Spleen (tissue), 11 donors: ENCODE data around the gene ARFGEF2. TPM values are rescaled to one million over a fixed set of nuclear protein-coding genes. Genes with fewer than 3 reads are reported as not detected.

Experiments
- DNase-seq: peaks from one replicate; pipeline ENCODE4 v3.0.0-alpha.2; 2020
- H3K27ac ChIP-seq, 8 donors: fragments of 200-600 bp; sonication (generic) in 7 of 8; 1 replicate in 4 of 8; 2 replicates in 4 of 8; pipeline versions ENCODE4 v1.5.0 to v1.8.0; 2016 to 2021; ENCODE audit warnings: inconsistent platforms in 4 of 8, mild to moderate bottlenecking in 4 of 8, moderate library complexity in 1 of 8
- H3K27me3 ChIP-seq, 7 donors: fragments of 200-600 bp; sonication (generic) in 6 of 7; replicated peaks in 1 of 7; 1 replicate in 4 of 7; 2 replicates in 3 of 7; pipeline versions ENCODE4 v1.5.0 to v1.8.0; 2016 to 2021; ENCODE audit warnings: inconsistent platforms in 3 of 7, mild to moderate bottlenecking in 1 of 7
- H3K36me3 ChIP-seq, 6 donors: fragments of 200-600 bp; sonication (generic) in 5 of 6; 1 replicate in 4 of 6; 2 replicates in 2 of 6; pipeline versions ENCODE4 v1.5.0 to v1.8.0; 2016 to 2021; ENCODE audit warnings: inconsistent platforms in 2 of 6
- H3K4me1 ChIP-seq, 6 donors: fragments of 200-600 bp; sonication (generic) in 5 of 6; 1 replicate in 3 of 6; 2 replicates in 3 of 6; pipeline versions ENCODE4 v1.5.0 to v1.8.0; 2016 to 2021; ENCODE audit warnings: inconsistent platforms in 3 of 6
- H3K4me3 ChIP-seq, 8 donors: fragments of 200-600 bp; sonication (generic) in 7 of 8; 1 replicate in 4 of 8; 2 replicates in 4 of 8; pipeline versions ENCODE4 v1.5.0 to v1.8.0; 2016 to 2021; ENCODE audit warnings: inconsistent platforms in 4 of 8, mild to moderate bottlenecking in 4 of 8, moderate library complexity in 2 of 8
- H3K9me3 ChIP-seq, 8 donors: fragments of 200-600 bp; sonication (generic) in 7 of 8; 1 replicate in 4 of 8; 2 replicates in 4 of 8; pipeline versions ENCODE4 v1.5.0 to v1.8.0; 2016 to 2021; ENCODE audit warnings: inconsistent platforms in 4 of 8
- CTCF ChIP-seq, 11 experiments: fragments of 200-600 bp in 7 of 11; fragments of 450-650 bp in 4 of 11; sonication (generic) in 4 of 11; IDR thresholded peaks in 8 of 11; conservative IDR thresholded peaks in 3 of 11; 1 replicate in 7 of 11; 2 replicates in 4 of 11; pipeline versions ENCODE4 v1.4.0 to v1.8.0; 2016 to 2021; ENCODE audit warnings: antibody characterized with exemption in 11 of 11, inconsistent platforms in 4 of 11, mild to moderate bottlenecking in 1 of 11
- POLR2A ChIP-seq, 3 donors: fragments of 450-650 bp; IDR thresholded peaks; one replicate each; pipeline ENCODE4 v1.5.1; 2017; ENCODE audit warnings: antibody characterized with exemption in 3 of 3, mild to moderate bottlenecking in 1 of 3
- POLR2AphosphoS5 ChIP-seq, 3 donors: sonication (generic); formaldehyde crosslinking; IDR thresholded peaks; one replicate each; pipeline ENCODE4 v1.5.1; 2017; ENCODE audit warnings: antibody characterized with exemption in 3 of 3
- WGBS, 5 donors: extraction: QIAGEN DNeasy Blood & Tissue Kit in 3 of 5; methylation state at CpG; one replicate each; pipeline versions ENCODE4 v1.1.5 to v1.1.7; 2013 to 2018; 5-methylcytosine and 5-hydroxymethylcytosine counted together
- intact Hi-C: fragments of 100-400 bp; cut with DNase I; formaldehyde crosslinking; loops from one replicate; pipeline ENCODE4 v1.15.0; 2023; ENCODE audit warnings: low total_unique reads
- polyA plus RNA-seq, 3 donors: library from polyadenylated mRNA; stranded (reverse); fragments of 200-250 nt; gene quantifications; one replicate each; pipeline ENCODE4 v1.2.1, GENCODE V29; 2013
- total RNA-seq, 7 donors: library from RNA; depleted of rRNA in 3 of 7; stranded (reverse); fragments of >200 nt in 3 of 7; fragmentation: NEBNext Ultra II Directional in 4 of 7; extraction: Animal tissue kit (Norgen Biotek cat#: 25700) in 4 of 7; gene quantifications; one replicate each; pipeline versions ENCODE4 v1.1.0 to v1.2.1, GENCODE V29; 2016 to 2021
- donor health status: healthy with polysubstance abuse.
- donor health status: DM: no; HTN: no; CAD: no; lungs with moderate emphysema.
- donor health status: DM: no; HTN: no; CAD: no.
- donor health status: Bipolar disorder and iron deficiency.
- donor health status: healthy.
- donor health status: DM: no; HTN: no; CAD: no.
- donor health status: DM: yes; HTN: yes; CAD: no.

ARFGEF2 gene
- total and polyA plus RNA-seq, 10 donors = 6.7 to 44.4 (median 40.8) TPM

- DNase-seq = no peak
- H3K4me3 ChIP-seq = no peak overlapping the region
- no peaks in the 10 kb centered on the region for H3K27me3 ChIP-seq
- H3K36me3 ChIP-seq = peaks cover 5 to 71% (median 48%) of the 10 kb centered on the region in 6 donors
- TF ChIP-seq POLR2AphosphoS5 (IDR thresholded peaks at IDR 0.05) = no peak
- TF ChIP-seq POLR2A (IDR thresholded peaks at IDR 0.05) = no peak
- no peak for TF ChIP-seq CTCF (IDR thresholded peaks at IDR 0.05 in 8 of 11, conservative IDR thresholded peaks at IDR 0.05 in 3 of 11)
- WGBS, 5 donors = 93 to 96% (median 94%) methylated on average over 7 of the region's 7 CpGs
- no peaks in the 10 kb centered on the region for H3K9me3 ChIP-seq
- peaks cover 0 to 21% (median 15%) of the 10 kb centered on the region in 6 donors for H3K4me1 ChIP-seq
- intact Hi-C loops = no loop called here
- H3K27ac ChIP-seq = no peak overlapping the region
These were observed 112.7 kb downstream of the ARFGEF2 start for GRCh38 chr20:49034070-49034732.

GRCh38 chr20:49037962-49038387 is 116.5 kb downstream of the ARFGEF2 start:
- Histone ChIP-seq H3K4me1 (peaks cover 0 to 21% (median 15%) of the 10 kb centered on the region in 6 donors), H3K27ac (peak overlapping the region in 6 of 8 donors; percentile 31 to 69 (median 50)), H3K27me3 (no peaks in the 10 kb centered on the region), H3K36me3 (peaks cover 0 to 33% (median 15%) of the 10 kb centered on the region in 6 donors), H3K9me3 (no peaks in the 10 kb centered on the region), H3K4me3 (peak overlapping the region in 1 of 8 donors; percentile 16)
- WGBS, 5 donors = 19 to 48% (median 25%) methylated on average over 3 of the region's 3 CpGs
- intact Hi-C loops = no loop called here
- no peak for DNase-seq
- TF ChIP-seq POLR2AphosphoS5 (IDR thresholded peaks at IDR 0.05) (no peak), CTCF (IDR thresholded peaks at IDR 0.05 in 8 of 11, conservative IDR thresholded peaks at IDR 0.05 in 3 of 11) (no peak), POLR2A (IDR thresholded peaks at IDR 0.05) (no peak)

GRCh38 chr20:49039854-49040253 is 118.3 kb downstream of the ARFGEF2 start:
- Histone ChIP-seq H3K4me1 (peaks cover 0 to 25% (median 18%) of the 10 kb centered on the region in 6 donors), H3K36me3 (peaks cover 0 to 15% (median 0%) of the 10 kb centered on the region in 6 donors), H3K27ac (no peak overlapping the region), H3K27me3 (no peaks in the 10 kb centered on the region), H3K4me3 (no peak overlapping the region), H3K9me3 (no peaks in the 10 kb centered on the region)
- no peak for TF ChIP-seq POLR2AphosphoS5 (IDR thresholded peaks at IDR 0.05)
- no peak for TF ChIP-seq CTCF (IDR thresholded peaks at IDR 0.05 in 8 of 11, conservative IDR thresholded peaks at IDR 0.05 in 3 of 11)
- TF ChIP-seq POLR2A (IDR thresholded peaks at IDR 0.05) = no peak
- no peak for DNase-seq
- intact Hi-C loops = no loop called here
- 81 to 98% (median 96%) methylated on average over 5 of the region's 5 CpGs for WGBS, 5 donors

- 95 to 97% (median 96%) methylated on average over 5 of the region's 5 CpGs for WGBS, 5 donors
- intact Hi-C loops = no loop called here
These were observed 121.5 kb downstream of the ARFGEF2 start for GRCh38 chr20:49043000-49043399.

More at GRCh38 chr20:49043000-49043399, 121.5 kb downstream of the ARFGEF2 start:
- peaks cover 8 to 40% (median 30%) of the 10 kb centered on the region in 6 donors for H3K4me1 ChIP-seq
- no peak for DNase-seq
- H3K27ac ChIP-seq = no peak overlapping the region
- no peaks in the 10 kb centered on the region for H3K27me3 ChIP-seq
- TF ChIP-seq POLR2A (IDR thresholded peaks at IDR 0.05) = no peak
- no peak for TF ChIP-seq POLR2AphosphoS5 (IDR thresholded peaks at IDR 0.05)
- TF ChIP-seq CTCF (IDR thresholded peaks at IDR 0.05 in 8 of 11, conservative IDR thresholded peaks at IDR 0.05 in 3 of 11) = no peak
- H3K9me3 ChIP-seq = no peaks in the 10 kb centered on the region
- no peaks in the 10 kb centered on the region for H3K36me3 ChIP-seq
- H3K4me3 ChIP-seq = no peak overlapping the region
